Heart left ventricle (tissue), 16 donors: Measurements from ENCODE around the gene ZSCAN2. TPM values are rescaled to one million over a fixed set of nuclear protein-coding genes. Genes with fewer than 3 reads are reported as not detected.
A peak's percentile ranks its signal among the peaks of the same experiment; 100 is the strongest.

Source experiments
- ATAC-seq, 4 donors: fragments of 200-7000 bp; cut with Tn5 transposase; one replicate each; pipeline ENCODE4 v1.9.1; 2020 to 2022; ENCODE audit warnings: moderate library complexity in 4 of 4, mild to moderate bottlenecking in 3 of 4, moderate number of reproducible peaks in 1 of 4
- DNase-seq, 5 donors: peaks; one replicate each; pipeline ENCODE4 v3.0.0-alpha.2; 2020
- H3K27ac ChIP-seq, 12 donors: fragments of 200-600 bp; sonication (generic) in 4 of 12; one replicate each; pipeline versions ENCODE4 v1.5.0 to v1.8.0; 2016 to 2022; ENCODE audit warnings: mild to moderate bottlenecking in 2 of 12
- H3K27me3 ChIP-seq, 9 donors: fragments of 200-600 bp; sonication (generic) in 2 of 9; one replicate each; pipeline versions ENCODE4 v1.5.1 to v1.8.0; 2016 to 2022; ENCODE audit warnings: mild to moderate bottlenecking in 3 of 9
- H3K36me3 ChIP-seq, 9 donors: fragments of 200-600 bp; sonication (generic) in 2 of 9; one replicate each; pipeline versions ENCODE4 v1.5.0 to v1.8.0; 2018 to 2022; ENCODE audit warnings: mild to moderate bottlenecking in 2 of 9
- H3K4me1 ChIP-seq, 12 donors: fragments of 200-600 bp; sonication (generic) in 4 of 12; one replicate each; pipeline versions ENCODE4 v1.5.0 to v1.8.0; 2016 to 2022; ENCODE audit warnings: mild to moderate bottlenecking in 3 of 12
- H3K4me3 ChIP-seq, 12 donors: fragments of 200-600 bp; sonication (generic) in 4 of 12; one replicate each; pipeline versions ENCODE4 v1.5.0 to v1.8.0; 2017 to 2022; ENCODE audit warnings: mild to moderate bottlenecking in 9 of 12, moderate library complexity in 4 of 12
- H3K9me3 ChIP-seq, 12 donors: fragments of 200-600 bp; sonication (generic) in 4 of 12; one replicate each; pipeline versions ENCODE4 v1.5.0 to v1.8.0; 2016 to 2022; ENCODE audit warnings: mild to moderate bottlenecking in 1 of 12
- CTCF ChIP-seq, 12 donors: fragments of 200-600 bp; sonication (generic) in 4 of 12; IDR thresholded peaks; one replicate each; pipeline versions ENCODE4 v1.5.0 to v1.8.0; 2018 to 2022; ENCODE audit warnings: antibody characterized with exemption in 12 of 12, mild to moderate bottlenecking in 5 of 12
- POLR2A ChIP-seq, 2 donors: fragments of 450-650 bp; IDR thresholded peaks; one replicate each; pipeline ENCODE4 v1.6.1; 2017; ENCODE audit warnings: antibody characterized with exemption in 2 of 2, mild to moderate bottlenecking in 2 of 2, moderate library complexity in 2 of 2
- WGBS, 4 donors: extraction: QIAGEN DNeasy Blood & Tissue Kit in 2 of 4; methylation state at CpG; one replicate each; pipeline versions ENCODE4 v1.1.5 to v1.1.7; 2013 to 2018; 5-methylcytosine and 5-hydroxymethylcytosine counted together
- intact Hi-C, 10 donors: fragments of 100-400 bp; cut with DNase I; formaldehyde crosslinking; loops; one replicate each; pipeline versions ENCODE4 v1.11.1 to v1.14.2; 2022
- polyA plus RNA-seq, 2 donors: library from polyadenylated mRNA; stranded (reverse); fragments of 200-250 nt; gene quantifications; one replicate each; pipeline ENCODE4 v1.2.3, GENCODE V29; 2013
- total RNA-seq, 9 donors: library from RNA; depleted of rRNA in 2 of 9; stranded (reverse); fragments of >200 nt in 2 of 9; fragmentation: NEBNext Ultra II Directional in 3 of 9; extraction: Animal tissue kit (Norgen Biotek cat#: 25700) in 3 of 9; gene quantifications; one replicate each; pipeline versions ENCODE4 v1.1.0 to v1.2.4, GENCODE V29; 2016 to 2023
- donor health status: ischemic (EF 13 %, LVEDD 7.1; RV severe dilation, severe dysfunction).
- donor health status: healthy with polysubstance abuse.
- donor health status: DM: no; HTN: yes; CAD: no.
- donor health status: DM: no; HTN: no; CAD: no.
- donor health status: ischemic (EF 25% LVEDD 6.9; RV normal size, moderate dysfunction).
- donor health status: ischemic (EF 25% LVEDD 5.7; RV mildly dilated, moderate dysfunction).
- donor health status: healthy.
- donor health status: DM: yes; HTN: yes; CAD: no.
- donor health status: ischemic (EF 35%, LVEDD 5.7; RV mildly dilated, moderate dysfunction).
- donor health status: nonischemic (EF 11% LVEDD 7.7; RV severe dilation, severe dysfunction).
- donor health status: DM: yes; HTN: yes; CAD: no.
- donor health status: PGD.
- donor health status: ischemic (EF 29% LVEDD 5.4; RV normal size, mild dysfunction).
- donor health status: nonischemic (EF 23%, LVEDD 6.1; RV moderate dilation, normal function).

The ZSCAN2 gene
- total and polyA plus RNA-seq, 11 donors = 4.3 to 10.6 (median 5.6) TPM

- intact Hi-C loops = loop anchor here in 8 of 10 donors (5.0 to 10.0 kb wide), 6 partner anchors 194 to 454 kb away; partner anchors contain the start of gene ALPK3 (in 1 of the 8)
- ATAC-seq = no peak
- H3K27me3 ChIP-seq = no peaks in the 10 kb centered on the region
- H3K9me3 ChIP-seq = no peaks in the 10 kb centered on the region
- H3K36me3 ChIP-seq = no peaks in the 10 kb centered on the region
- H3K27ac ChIP-seq = no peak overlapping the region
- no peak for TF ChIP-seq CTCF (IDR thresholded peaks at IDR 0.05)
- no peak for TF ChIP-seq POLR2A (IDR thresholded peaks at IDR 0.05)
- DNase-seq = no peak
- 80 to 89% (median 84%) methylated on average over 2 of the region's 2 CpGs for WGBS, 4 donors
- H3K4me3 ChIP-seq = no peak overlapping the region
- peaks cover 0 to 18% (median 3%) of the 10 kb centered on the region in 12 donors for H3K4me1 ChIP-seq
These were observed 10.4 kb upstream of the ZSCAN2 start for GRCh38 chr15:84590406-84590805.

GRCh38 chr15:84591815-84592214 is 9.0 kb upstream of the ZSCAN2 start:
- Histone ChIP-seq H3K36me3 (no peaks in the 10 kb centered on the region), H3K4me3 (no peak overlapping the region), H3K9me3 (no peaks in the 10 kb centered on the region), H3K27me3 (no peaks in the 10 kb centered on the region), H3K27ac (no peak overlapping the region), H3K4me1 (peaks cover 0 to 32% (median 3%) of the 10 kb centered on the region in 12 donors)
- ATAC-seq (no peak), DNase-seq (no peak)
- WGBS, 4 donors = 96 to 100% (median 99%) methylated on average over 1 of the region's 1 CpG
- intact Hi-C loops = loop anchor here in 8 of 10 donors (5.0 to 10.0 kb wide), 6 partner anchors 193 to 453 kb away; partner anchors contain the start of gene ALPK3 (in 1 of the 8)
- TF ChIP-seq POLR2A (IDR thresholded peaks at IDR 0.05) = no peak
- TF ChIP-seq CTCF (IDR thresholded peaks at IDR 0.05) = no peak

- no peak overlapping the region for H3K4me3 ChIP-seq
- WGBS, 4 donors = 37 to 85% (median 73%) methylated on average over 3 of the region's 3 CpGs
- no peaks in the 10 kb centered on the region for H3K36me3 ChIP-seq
- intact Hi-C loops = loop anchor here in 9 of 10 donors (5.0 to 10.0 kb wide), 8 partner anchors 38 to 450 kb away; partner anchors contain the start of gene ALPK3 (in 2 of the 9)
- H3K4me1 ChIP-seq = peaks cover 0 to 45% (median 0%) of the 10 kb centered on the region in 12 donors
- no peak for TF ChIP-seq CTCF (IDR thresholded peaks at IDR 0.05)
- no peak for TF ChIP-seq POLR2A (IDR thresholded peaks at IDR 0.05)
- H3K9me3 ChIP-seq = no peaks in the 10 kb centered on the region
- no peak overlapping the region for H3K27ac ChIP-seq
- DNase-seq (peak in 1 of 5 donors; percentile 36), ATAC-seq (no peak)
- H3K27me3 ChIP-seq = no peaks in the 10 kb centered on the region
These were observed 6.1 kb upstream of the ZSCAN2 start for GRCh38 chr15:84594617-84595290.

GRCh38 chr15:84595660-84596059 is 5.1 kb upstream of the ZSCAN2 start:
- H3K4me3 ChIP-seq = no peak overlapping the region
- no peaks in the 10 kb centered on the region for H3K9me3 ChIP-seq
- peaks cover 0 to 51% (median 0%) of the 10 kb centered on the region in 12 donors for H3K4me1 ChIP-seq
- H3K36me3 ChIP-seq = no peaks in the 10 kb centered on the region
- no peak for TF ChIP-seq CTCF (IDR thresholded peaks at IDR 0.05)
- no peak for TF ChIP-seq POLR2A (IDR thresholded peaks at IDR 0.05)
- H3K27ac ChIP-seq = no peak overlapping the region
- DNase-seq = peak in 2 of 5 donors; percentile 32 to 56
- H3K27me3 ChIP-seq = no peaks in the 10 kb centered on the region
- WGBS, 4 donors = 94 to 96% (median 95%) methylated on average over 2 of the region's 2 CpGs
- intact Hi-C loops = loop anchor here in 7 of 10 donors (5.0 to 10.0 kb wide), 6 partner anchors 37 to 449 kb away; partner anchors contain the start of gene ALPK3 (in 2 of the 7)
- ATAC-seq = no peak
